Tibial nerve (tissue), 4 donors: ENCODE results near the gene SDHD.

ENCODE experiments used
- EP300 ChIP-seq, 2 donors: sonication (generic); formaldehyde crosslinking; IDR thresholded peaks; one replicate each; pipeline ENCODE4 v1.6.1; 2017; ENCODE audit warnings: antibody characterized with exemption in 2 of 2, mild to moderate bottlenecking in 1 of 2
- POLR2A ChIP-seq, 2 donors: fragments of 450-650 bp; IDR thresholded peaks; one replicate each; pipeline ENCODE4 v1.6.1; 2017; ENCODE audit warnings: antibody characterized with exemption in 2 of 2, mild to moderate bottlenecking in 2 of 2, moderate library complexity in 2 of 2
- TF ChIP-seq, protein P1 (sequence below), 5 experiments: fragments of 200-600 bp in 3 of 5; fragments of 450-650 bp in 2 of 5; sonication (generic) in 3 of 5; IDR thresholded peaks; one replicate each; pipeline ENCODE4 v1.5.1; 2016 to 2019; ENCODE audit warnings: antibody characterized with exemption in 5 of 5, mild to moderate bottlenecking in 3 of 5, moderate library complexity in 2 of 5

DNA sequence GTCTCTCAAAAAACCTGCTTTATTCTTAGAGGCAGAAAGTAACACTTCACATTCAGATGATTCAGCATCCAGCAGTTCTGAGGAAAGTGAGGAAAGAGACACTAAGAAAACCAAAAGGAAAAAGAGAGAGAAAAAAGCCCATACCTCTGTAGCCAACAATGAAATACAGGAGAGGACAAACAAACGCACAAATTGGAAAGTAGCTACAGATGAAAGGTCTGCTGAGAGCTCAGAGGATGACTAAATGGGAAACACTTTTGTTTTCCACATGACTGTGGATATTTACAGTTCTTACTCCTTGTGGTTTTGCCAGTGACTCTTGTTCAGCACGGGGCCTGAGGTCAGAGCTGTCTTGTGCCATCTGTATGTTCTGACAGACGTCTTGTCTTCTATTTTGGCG lies 3.9 kb upstream of the SDHD start:
- TF ChIP-seq, protein P1, sequence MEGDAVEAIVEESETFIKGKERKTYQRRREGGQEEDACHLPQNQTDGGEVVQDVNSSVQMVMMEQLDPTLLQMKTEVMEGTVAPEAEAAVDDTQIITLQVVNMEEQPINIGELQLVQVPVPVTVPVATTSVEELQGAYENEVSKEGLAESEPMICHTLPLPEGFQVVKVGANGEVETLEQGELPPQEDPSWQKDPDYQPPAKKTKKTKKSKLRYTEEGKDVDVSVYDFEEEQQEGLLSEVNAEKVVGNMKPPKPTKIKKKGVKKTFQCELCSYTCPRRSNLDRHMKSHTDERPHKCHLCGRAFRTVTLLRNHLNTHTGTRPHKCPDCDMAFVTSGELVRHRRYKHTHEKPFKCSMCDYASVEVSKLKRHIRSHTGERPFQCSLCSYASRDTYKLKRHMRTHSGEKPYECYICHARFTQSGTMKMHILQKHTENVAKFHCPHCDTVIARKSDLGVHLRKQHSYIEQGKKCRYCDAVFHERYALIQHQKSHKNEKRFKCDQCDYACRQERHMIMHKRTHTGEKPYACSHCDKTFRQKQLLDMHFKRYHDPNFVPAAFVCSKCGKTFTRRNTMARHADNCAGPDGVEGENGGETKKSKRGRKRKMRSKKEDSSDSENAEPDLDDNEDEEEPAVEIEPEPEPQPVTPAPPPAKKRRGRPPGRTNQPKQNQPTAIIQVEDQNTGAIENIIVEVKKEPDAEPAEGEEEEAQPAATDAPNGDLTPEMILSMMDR (IDR thresholded peaks at IDR 0.05): no peak
- TF ChIP-seq POLR2A (IDR thresholded peaks at IDR 0.05) (no peak), EP300 (IDR thresholded peaks at IDR 0.05) (no peak)
